ENCODE results near the gene INPP5J. TPM values are rescaled to one million over a fixed set of nuclear protein-coding genes. Genes with fewer than 3 reads are reported as not detected.
A peak's percentile ranks its signal among the peaks of the same experiment; 100 is the strongest.

INPP5J gene
- total RNA-seq, 1 experiment from 2014 or later: 3.1 TPM

DNA sequence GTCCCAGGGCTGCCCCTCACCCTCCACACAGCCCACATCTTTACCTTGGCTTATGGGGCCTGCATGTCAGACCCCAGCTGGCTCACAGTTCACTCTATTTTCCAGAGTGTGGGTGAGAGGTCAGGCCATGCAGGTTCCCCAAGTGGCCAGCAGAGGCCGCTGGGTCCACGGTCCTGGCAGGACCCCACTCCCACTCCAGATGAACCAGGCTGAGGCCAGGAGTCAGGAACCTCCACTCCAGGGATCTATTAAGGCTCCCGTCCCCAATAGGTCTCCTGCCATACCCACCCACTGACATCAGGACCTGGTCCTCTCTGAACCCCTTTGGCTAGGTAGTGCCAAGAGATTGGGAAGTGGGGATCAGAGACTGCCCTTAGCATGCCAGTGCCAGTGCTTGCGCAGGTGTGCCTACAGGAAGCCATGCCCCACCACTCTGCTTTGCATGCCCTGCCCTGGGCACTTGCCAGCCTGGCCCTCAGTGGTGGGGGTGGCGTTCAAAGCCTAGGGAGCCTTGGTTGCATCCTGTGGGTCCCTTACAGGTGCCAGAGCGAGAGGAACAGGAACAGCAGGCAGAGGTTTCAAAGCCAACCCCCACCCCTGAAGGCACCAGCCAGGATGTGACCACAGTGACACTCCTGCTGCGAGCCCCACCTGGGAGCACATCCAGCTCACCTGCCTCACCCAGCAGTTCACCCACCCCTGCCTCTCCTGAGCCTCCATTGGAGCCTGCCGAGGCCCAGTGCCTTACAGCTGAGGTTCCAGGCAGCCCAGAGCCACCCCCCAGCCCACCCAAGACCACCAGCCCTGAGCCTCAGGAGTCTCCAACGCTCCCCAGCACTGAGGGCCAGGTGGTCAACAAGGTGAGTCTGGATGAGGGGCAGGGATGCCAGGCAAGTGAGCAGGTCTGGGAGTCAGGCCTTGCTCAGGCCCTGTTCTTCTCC, 33.3 kb upstream of the INPP5J start:
- TF ChIP-seq CTCF (conservative IDR thresholded peaks at IDR 0.05; ENCODE audit: low read depth, low read length) (peak; percentile 64), EZH2phosphoT487 (IDR thresholded peaks at IDR 0.05; ENCODE audit: borderline replicate concordance, low read length) (no peak)
- Histone ChIP-seq H3K27me3 (ENCODE audit: low read length) (no peaks in the 10 kb centered on the region), H3K9me3 (ENCODE audit: low read length) (no peaks in the 10 kb centered on the region), H3K4me3 (ENCODE audit: low read length) (no peak overlapping the region), H3K4me2 (ENCODE audit: low read length) (no peak overlapping the region), H3K79me2 (ENCODE audit: low read length) (peaks cover 25% of the 10 kb centered on the region), H3K4me1 (ENCODE audit: insufficient read depth, low read length) (peaks cover 9% of the 10 kb centered on the region), H2AFZ (ENCODE audit: low read length) (no peak overlapping the region), H3K9ac (ENCODE audit: low read length) (no peak overlapping the region), H3K9me2 (replicated peaks; ENCODE audit: low read length) (no peaks in the 10 kb centered on the region), H3K36me3 (ENCODE audit: low read depth, low read length) (peaks cover 26% of the 10 kb centered on the region), H3K27ac (ENCODE audit: low read length) (no peak overlapping the region), H3F3A (ENCODE audit: low read length, unreplicated experiment) (no peaks in the 10 kb centered on the region), H4K20me1 (ENCODE audit: low read length) (peaks cover 7% of the 10 kb centered on the region; the same call in 1 of the 2 replicates)
- POLR2A ChIA-PET (ENCODE audit: unreplicated experiment): no interaction called here
- BruUV-seq (replicated peaks): no TSS peak
- CTCF ChIA-PET: interaction anchor here (0.5 kb wide), 1 partner anchor 18 kb away, joined by 5 read pairs; the partner anchor contains the start of gene SELENOM
- DNase-seq (no peak), ATAC-seq (no peak)
- intact Hi-C loops (cut with micrococcal nuclease): no loop called here

DNA sequence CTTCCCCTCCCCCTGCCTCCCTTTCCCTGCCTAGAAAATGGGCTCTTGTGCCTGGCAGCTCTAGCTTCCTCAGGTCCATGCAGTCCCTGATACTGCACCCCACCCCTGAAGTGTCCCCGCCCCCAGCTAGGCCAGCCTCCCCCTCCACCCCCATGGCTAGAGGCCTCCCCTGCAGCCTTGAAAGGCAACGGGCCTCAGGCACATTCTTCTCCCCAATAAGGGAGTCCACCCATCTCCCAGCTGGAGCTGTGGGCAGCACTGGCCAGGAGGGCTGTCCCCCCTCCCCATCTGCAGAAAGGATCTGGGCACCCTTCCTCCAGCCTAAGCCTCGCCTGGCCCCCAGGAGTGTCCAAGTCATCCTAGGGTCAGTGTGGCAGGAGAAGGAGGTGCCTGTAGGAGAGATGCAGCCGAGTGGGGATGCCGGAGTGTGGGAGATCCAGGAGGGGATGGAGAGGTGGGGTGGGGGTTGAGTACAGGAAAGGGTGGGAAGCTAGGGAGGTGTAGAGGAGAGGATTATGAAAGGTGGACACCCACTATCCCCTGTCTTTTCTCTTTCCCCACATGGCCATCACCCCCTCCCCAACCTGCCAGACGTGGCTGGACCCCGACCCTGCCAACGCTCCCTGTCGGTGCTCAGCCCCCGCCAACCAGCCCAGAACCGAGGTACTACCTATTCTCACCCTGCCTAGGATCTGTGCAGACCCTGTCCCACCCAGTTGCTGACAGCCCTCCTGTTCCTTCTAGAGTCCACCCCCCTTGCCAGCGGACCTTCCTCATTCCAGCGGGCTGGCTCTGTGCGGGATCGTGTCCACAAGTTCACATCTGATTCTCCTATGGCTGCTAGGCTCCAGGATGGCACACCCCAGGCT, 32.3 kb upstream of the INPP5J start:
- Histone ChIP-seq H3K9me2 (replicated peaks; ENCODE audit: low read length) (no peaks in the 10 kb centered on the region), H3K9ac (ENCODE audit: low read length) (no peak overlapping the region), H3K27ac (ENCODE audit: low read length) (no peak overlapping the region), H3K4me3 (ENCODE audit: low read length) (no peak overlapping the region), H3K36me3 (ENCODE audit: low read depth, low read length) (peaks cover 28% of the 10 kb centered on the region; the same call in 1 of the 2 replicates), H2AFZ (ENCODE audit: low read length) (no peak overlapping the region), H3K9me3 (ENCODE audit: low read length) (no peaks in the 10 kb centered on the region), H3K27me3 (ENCODE audit: low read length) (no peaks in the 10 kb centered on the region), H3K4me1 (ENCODE audit: insufficient read depth, low read length) (peaks cover 8% of the 10 kb centered on the region), H3F3A (ENCODE audit: low read length, unreplicated experiment) (no peaks in the 10 kb centered on the region), H4K20me1 (ENCODE audit: low read length) (peaks cover 7% of the 10 kb centered on the region; the same call in 1 of the 2 replicates), H3K4me2 (ENCODE audit: low read length) (no peak overlapping the region), H3K79me2 (ENCODE audit: low read length) (peaks cover 15% of the 10 kb centered on the region)
- no TSS peak for BruUV-seq (replicated peaks)
- ChIA-PET POLR2A (ENCODE audit: unreplicated experiment) (no interaction called here), CTCF (no interaction called here)
- no peak for DNase-seq
- TF ChIP-seq EZH2phosphoT487 (IDR thresholded peaks at IDR 0.05; ENCODE audit: borderline replicate concordance, low read length): no peak
- no peak for TF ChIP-seq CTCF (conservative IDR thresholded peaks at IDR 0.05; ENCODE audit: low read depth, low read length)
- TF ChIP-seq EZH2 (IDR thresholded peaks at IDR 0.05; ENCODE audit: low read length, unreplicated experiment): no peak
- ATAC-seq: no peak
- intact Hi-C loops (cut with micrococcal nuclease): no loop called here

Data from PC-3 (cell line).